PC-3 (cell line): ENCODE results near the gene SLC35B1. TPM values are rescaled to one million over a fixed set of nuclear protein-coding genes. Genes with fewer than 3 reads are reported as not detected.
A peak's percentile ranks its signal among the peaks of the same experiment; 100 is the strongest.

ENCODE experiments used
- ATAC-seq: fragments of 200-7000 bp; cut with Tn5 transposase; 2 replicates; pipeline ENCODE4 v1.9.1; 2020; ENCODE audit warnings: mild to moderate bottlenecking, moderate library complexity
- BruUV-seq: library from RNA; stranded (reverse); fragments of 400-500 nt; replicated peaks from 2 replicates; lab custom pipeline; 2021; lab: Mats Ljungman, UMichigan
- CTCF ChIA-PET: fragments of 300-600 bp; sonication (Branson Sonifier 250); formaldehyde crosslinking; loops from one replicate; lab custom pipeline; 2022; ENCODE audit warnings: antibody characterized with exemption; lab: Charles Lee
- POLR2A ChIA-PET: fragments of 300-600 bp; sonication (Branson Sonifier 250); formaldehyde crosslinking; loops from one replicate; lab custom pipeline; 2022; ENCODE audit warnings: antibody characterized with exemption; ENCODE audit not compliant: unreplicated experiment; lab: Charles Lee
- DNase-seq: peaks from one replicate; pipeline ENCODE4 v3.0.0-alpha.2; 2015
- H2AFZ ChIP-seq: fragments of 300-600 bp; sonication (generic); 2 replicates; pipeline ENCODE4 v1.6.0; 2016; ENCODE audit warnings: antibody characterized with exemption, low read length
- H3F3A ChIP-seq: fragments of 300-600 bp; sonication (generic); one replicate; pipeline ENCODE4 v1.6.0; 2017; ENCODE audit warnings: antibody characterized with exemption, low read length, control low read depth, mild to moderate bottlenecking; ENCODE audit not compliant: unreplicated experiment
- H3K27ac ChIP-seq: fragments of 300-600 bp; sonication (generic); 2 replicates; pipeline ENCODE4 v1.5.1; 2016; ENCODE audit warnings: mild to moderate bottlenecking, low read length
- H3K27me3 ChIP-seq: fragments of 300-600 bp; sonication (generic); 2 replicates; pipeline ENCODE4 v1.6.1; 2016; ENCODE audit warnings: low read length, mixed read lengths
- H3K36me3 ChIP-seq: fragments of 300-600 bp; sonication (generic); 2 replicates; pipeline ENCODE4 v1.6.1; 2016; ENCODE audit warnings: low read depth, mixed run types, low read length, mixed read lengths
- H3K4me1 ChIP-seq: fragments of 300-600 bp; sonication (generic); 2 replicates; pipeline ENCODE4 v1.5.1; 2016; ENCODE audit warnings: low read length; ENCODE audit not compliant: insufficient read depth
- H3K4me2 ChIP-seq: fragments of 300-600 bp; sonication (generic); 2 replicates; pipeline ENCODE4 v1.6.0; 2016; ENCODE audit warnings: low read length
- H3K4me3 ChIP-seq: fragments of 300-600 bp; sonication (generic); 2 replicates; pipeline ENCODE4 v1.5.1; 2016; ENCODE audit warnings: mild to moderate bottlenecking, low read length, mixed read lengths
- H3K79me2 ChIP-seq: fragments of 300-600 bp; sonication (generic); 2 replicates; pipeline ENCODE4 v1.6.1; 2017; ENCODE audit warnings: low read length, mixed read lengths
- H3K9ac ChIP-seq: fragments of 300-600 bp; sonication (generic); 2 replicates; pipeline ENCODE4 v1.6.0; 2016; ENCODE audit warnings: mild to moderate bottlenecking, low read length
- H3K9me2 ChIP-seq: fragments of 300-600 bp; sonication (generic); replicated peaks from 2 replicates; pipeline ENCODE4 v1.6.1; 2016; ENCODE audit warnings: mixed run types, low read length, mixed read lengths
- H3K9me3 ChIP-seq: fragments of 300-600 bp; sonication (generic); 2 replicates; pipeline ENCODE4 v1.6.1; 2016; ENCODE audit warnings: low read length, mixed read lengths
- H4K20me1 ChIP-seq: fragments of 300-600 bp; sonication (generic); 2 replicates; pipeline ENCODE4 v1.6.1; 2016; ENCODE audit warnings: low read length, mixed read lengths
- CTCF ChIP-seq: fragments of 300-600 bp; sonication (generic); conservative IDR thresholded peaks from 2 replicates; pipeline ENCODE4 v1.5.1; 2017; ENCODE audit warnings: antibody characterized with exemption, low read depth, mild to moderate bottlenecking, low read length
- EZH2 ChIP-seq: fragments of 300-600 bp; sonication (generic); IDR thresholded peaks from one replicate; pipeline ENCODE4 v1.6.1; 2017; ENCODE audit warnings: antibody characterized with exemption, mild to moderate bottlenecking, low read length; ENCODE audit not compliant: unreplicated experiment
- EZH2phosphoT487 ChIP-seq: fragments of 300-600 bp; sonication (generic); IDR thresholded peaks from 2 replicates; pipeline ENCODE4 v1.6.1; 2018; ENCODE audit warnings: mild to moderate bottlenecking, antibody characterized with exemption, low read length, borderline replicate concordance
- intact Hi-C: fragments of 100-400 bp; cut with micrococcal nuclease; formaldehyde crosslinking; loops from 2 replicates; pipeline ENCODE4 v1.9.0; 2023
- total RNA-seq: library from RNA; depleted of rRNA; stranded (reverse); fragments of >200 nt; gene quantifications from 2 replicates; pipeline ENCODE4 v1.2.3, GENCODE V29; 2014; rRNA removed

SLC35B1 gene
- total RNA-seq, 1 experiment from 2014 or later, result 211 TPM

DNA sequence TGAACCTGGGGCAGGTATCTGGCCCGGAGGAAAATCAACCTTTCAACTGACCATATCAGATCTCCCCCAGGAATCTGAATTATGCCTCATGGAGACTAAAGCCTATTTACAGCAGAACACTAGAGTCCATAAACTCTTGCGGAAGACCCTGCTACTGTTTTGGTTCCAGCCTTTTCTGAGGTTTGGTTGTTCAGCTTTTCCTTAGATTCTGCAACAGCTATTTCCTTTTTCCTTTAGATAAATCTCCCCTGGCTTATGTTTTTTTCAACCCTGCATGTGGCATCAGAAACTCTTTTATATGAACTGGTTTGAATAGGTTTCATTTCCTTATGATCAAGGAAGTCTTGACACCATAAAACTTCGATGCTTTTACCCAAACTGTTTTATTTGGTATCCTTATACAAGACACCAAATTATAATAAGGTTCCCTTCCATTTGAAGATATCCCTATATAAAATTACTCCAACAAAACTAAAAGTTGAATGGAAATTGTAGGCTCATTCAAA, 43.0 kb downstream of the SLC35B1 start:
- Histone ChIP-seq H3K4me1 (no peaks in the 10 kb centered on the region), H3K36me3 (peaks cover 3% of the 10 kb centered on the region; the same call in 1 of the 2 replicates), H3K9me3 (no peaks in the 10 kb centered on the region), H3K27ac (no peak overlapping the region), H3F3A (no peaks in the 10 kb centered on the region), H3K9me2 (no peaks in the 10 kb centered on the region), H3K4me3 (no peak overlapping the region), H3K4me2 (no peak overlapping the region), H3K27me3 (no peaks in the 10 kb centered on the region), H4K20me1 (no peaks in the 10 kb centered on the region), H3K79me2 (peaks cover 66% of the 10 kb centered on the region), H3K9ac (no peak overlapping the region), H2AFZ (no peak overlapping the region)
- POLR2A ChIA-PET, result interaction anchor here (0.6 kb wide), 1 partner anchor 757 kb away, joined by 4 read pairs; the partner anchor contains the start of gene UBE2Z
- TSS peak; percentile 14 for BruUV-seq
- no peak for DNase-seq
- no peak for TF ChIP-seq EZH2
- ATAC-seq, result no peak
- CTCF ChIA-PET, result no interaction called here
- intact Hi-C loops, result no loop called here

GRCh38 chr17:49659661-49660382, 47.9 kb downstream of the SLC35B1 start:
- no TSS peak for BruUV-seq
- Histone ChIP-seq H3F3A (no peaks in the 10 kb centered on the region), H3K27me3 (no peaks in the 10 kb centered on the region), H3K79me2 (peaks cover 59% of the 10 kb centered on the region), H3K9me2 (no peaks in the 10 kb centered on the region), H2AFZ (no peak overlapping the region), H3K27ac (no peak overlapping the region), H3K4me2 (no peak overlapping the region), H3K4me1 (no peaks in the 10 kb centered on the region), H3K4me3 (no peak overlapping the region), H4K20me1 (no peaks in the 10 kb centered on the region), H3K36me3 (peaks cover 2% of the 10 kb centered on the region; the same call in 1 of the 2 replicates), H3K9me3 (no peaks in the 10 kb centered on the region), H3K9ac (no peak overlapping the region)
- no peak for DNase-seq
- POLR2A ChIA-PET, result no interaction called here
- ATAC-seq, result no peak
- intact Hi-C loops, result no loop called here
- TF ChIP-seq EZH2phosphoT487 (no peak), EZH2 (no peak), CTCF (no peak)
- CTCF ChIA-PET, result no interaction called here

- Histone ChIP-seq H3K9ac (no peak overlapping the region), H3K27ac (no peak overlapping the region), H4K20me1 (peaks cover 4% of the 10 kb centered on the region; the same call in 1 of the 2 replicates), H3K79me2 (peaks cover 69% of the 10 kb centered on the region), H3K4me1 (no peaks in the 10 kb centered on the region), H3K27me3 (no peaks in the 10 kb centered on the region), H3K4me2 (no peak overlapping the region), H3K36me3 (no peaks in the 10 kb centered on the region), H3K9me2 (no peaks in the 10 kb centered on the region), H3K9me3 (no peaks in the 10 kb centered on the region), H3K4me3 (no peak overlapping the region), H3F3A (no peaks in the 10 kb centered on the region), H2AFZ (no peak overlapping the region)
- POLR2A ChIA-PET, result no interaction called here
- TF ChIP-seq EZH2 (no peak), EZH2phosphoT487 (no peak), CTCF (no peak)
- ATAC-seq (no peak), DNase-seq (no peak)
- intact Hi-C loops, result no loop called here
- CTCF ChIA-PET, result no interaction called here
- BruUV-seq, result no TSS peak
Measured at GRCh38 chr17:49656247-49656646, 51.5 kb downstream of the SLC35B1 start.

Other genes with a start within 250 kb of the SLC35B1 start
- gene NGFR, start 212.7 kb downstream of the SLC35B1 start, total RNA-seq, result 0.29 TPM in 1 of 2 replicates, not detected in the other
- gene NXPH3, start 132.1 kb downstream of the SLC35B1 start, total RNA-seq, result 0.26 and 1.2 TPM in 2 replicates
- 52.9 and 54.7 TPM in 2 replicates for gene SPOP, start 29.9 kb downstream of the SLC35B1 start, total RNA-seq
- 9.7 and 16.3 TPM in 2 replicates for gene FAM117A, start 56.2 kb upstream of the SLC35B1 start, total RNA-seq
- gene KAT7, start 80.7 kb upstream of the SLC35B1 start, total RNA-seq, result 39.1 and 45.8 TPM in 2 replicates
- gene TAC4, start 140.1 kb upstream of the SLC35B1 start, total RNA-seq, result not detected in 2 replicates